ENCODE data around the gene SYNPO2. TPM values are rescaled to one million over a fixed set of nuclear protein-coding genes. Genes with fewer than 3 reads are reported as not detected.

SYNPO2 gene
- total RNA-seq, 4 donors from 2014 or later = 23.1 to 63.8 (median 42.4) TPM

DNA sequence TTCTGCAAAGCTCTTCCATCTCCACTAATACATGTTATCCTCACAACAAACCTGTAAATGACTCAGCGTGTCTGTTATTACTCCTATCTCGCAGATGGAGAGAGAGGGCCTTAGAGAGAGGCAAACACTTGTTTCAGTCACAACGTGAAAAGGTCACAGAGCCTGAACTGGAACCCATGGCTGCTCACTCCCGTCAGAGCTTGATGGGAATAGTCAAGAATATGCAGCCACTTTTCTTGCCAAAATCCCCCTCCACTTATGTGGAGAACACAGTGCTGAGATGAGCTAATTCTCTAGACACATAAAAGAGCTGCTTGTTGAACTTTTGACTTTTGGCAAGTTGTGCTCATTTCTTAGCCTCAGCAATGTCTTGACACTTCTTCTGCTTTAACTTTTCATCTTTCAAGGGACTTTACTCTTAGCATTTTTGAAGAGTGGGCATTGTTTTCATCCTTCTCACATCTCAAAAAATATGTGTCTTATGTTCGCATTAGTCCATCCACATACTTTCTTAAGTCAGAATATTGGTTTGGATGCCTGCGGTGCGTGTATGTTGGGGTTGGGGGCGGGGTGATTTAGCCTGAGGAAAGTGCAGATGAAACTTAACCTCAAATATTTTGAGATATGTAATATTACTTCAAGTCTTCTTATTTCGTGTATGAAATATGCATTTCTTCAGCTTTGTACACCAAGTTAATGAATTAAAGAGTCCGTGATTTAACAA lies 69.2 kb downstream of the SYNPO2 start:
- TF ChIP-seq, protein P1, sequence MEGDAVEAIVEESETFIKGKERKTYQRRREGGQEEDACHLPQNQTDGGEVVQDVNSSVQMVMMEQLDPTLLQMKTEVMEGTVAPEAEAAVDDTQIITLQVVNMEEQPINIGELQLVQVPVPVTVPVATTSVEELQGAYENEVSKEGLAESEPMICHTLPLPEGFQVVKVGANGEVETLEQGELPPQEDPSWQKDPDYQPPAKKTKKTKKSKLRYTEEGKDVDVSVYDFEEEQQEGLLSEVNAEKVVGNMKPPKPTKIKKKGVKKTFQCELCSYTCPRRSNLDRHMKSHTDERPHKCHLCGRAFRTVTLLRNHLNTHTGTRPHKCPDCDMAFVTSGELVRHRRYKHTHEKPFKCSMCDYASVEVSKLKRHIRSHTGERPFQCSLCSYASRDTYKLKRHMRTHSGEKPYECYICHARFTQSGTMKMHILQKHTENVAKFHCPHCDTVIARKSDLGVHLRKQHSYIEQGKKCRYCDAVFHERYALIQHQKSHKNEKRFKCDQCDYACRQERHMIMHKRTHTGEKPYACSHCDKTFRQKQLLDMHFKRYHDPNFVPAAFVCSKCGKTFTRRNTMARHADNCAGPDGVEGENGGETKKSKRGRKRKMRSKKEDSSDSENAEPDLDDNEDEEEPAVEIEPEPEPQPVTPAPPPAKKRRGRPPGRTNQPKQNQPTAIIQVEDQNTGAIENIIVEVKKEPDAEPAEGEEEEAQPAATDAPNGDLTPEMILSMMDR (IDR thresholded peaks at IDR 0.05; ENCODE audit: low read depth) = no peak

- TF ChIP-seq, protein P1 (IDR thresholded peaks at IDR 0.05; ENCODE audit: low read depth) = no peak
Measured at GRCh38 chr4:118962540-118962939, 73.9 kb downstream of the SYNPO2 start.

GRCh38 chr4:118964891-118965411 lies 76.3 kb downstream of the SYNPO2 start:
- TF ChIP-seq, protein P1 (IDR thresholded peaks at IDR 0.05; ENCODE audit: low read depth) = no peak

- TF ChIP-seq, protein P1 (IDR thresholded peaks at IDR 0.05; ENCODE audit: low read depth) = no peak
Measured at GRCh38 chr4:118967393-118967792, 78.7 kb downstream of the SYNPO2 start.

DNA sequence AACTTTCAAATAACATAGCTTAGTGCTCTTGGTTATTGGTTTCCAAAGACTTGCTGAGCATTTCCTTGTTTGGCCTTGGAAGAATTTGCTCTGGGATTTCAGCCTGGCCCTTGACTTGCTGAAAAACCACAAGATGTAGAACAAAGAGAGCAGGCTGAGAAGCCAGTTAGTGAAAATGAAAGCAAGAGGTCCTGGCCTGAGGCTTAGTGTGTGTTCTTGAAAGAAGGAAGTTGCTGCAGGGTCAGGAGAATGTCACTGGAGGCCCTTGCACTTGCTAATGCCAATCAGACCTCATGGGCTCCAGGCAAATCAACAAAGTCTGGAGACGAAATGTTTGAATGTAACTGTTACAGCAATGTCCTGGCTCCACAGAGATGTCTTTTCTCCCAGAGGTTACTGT lies 79.4 kb downstream of the SYNPO2 start:
- TF ChIP-seq, protein P1 (IDR thresholded peaks at IDR 0.05; ENCODE audit: low read depth) = no peak

GRCh38 chr4:118968813-118969212 lies 80.2 kb downstream of the SYNPO2 start:
- TF ChIP-seq, protein P1 (IDR thresholded peaks at IDR 0.05; ENCODE audit: low read depth) = no peak

GRCh38 chr4:118969359-118969758 lies 80.7 kb downstream of the SYNPO2 start:
- TF ChIP-seq, protein P1 (IDR thresholded peaks at IDR 0.05; ENCODE audit: low read depth) = no peak

All from subcutaneous adipose tissue (tissue), 4 donors.